ENCODE measurements around the gene ABCA7. TPM values are rescaled to one million over a fixed set of nuclear protein-coding genes. Genes with fewer than 3 reads are reported as not detected.

ABCA7 gene
- total RNA-seq, 1 experiment from 2014 or later = 40.3 TPM

- Mint-ChIP-seq H3K4me3 (no peak overlapping the region), H3K36me3 (no peaks in the 10 kb centered on the region), H3K4me1 (peaks cover 6% of the 10 kb centered on the region), H3K27me3 (ENCODE audit: low read depth) (no peaks in the 10 kb centered on the region), H3K9me3 (no peaks in the 10 kb centered on the region), H3K27ac (no peak overlapping the region)
- TF ChIP-seq ZNF281 (CRISPR knock-in tag; IDR thresholded peaks at IDR 0.05) (no peak), ZSCAN18 (CRISPR knock-in tag; IDR thresholded peaks at IDR 0.05) (no peak), SMAD3 (CRISPR knock-in tag; IDR thresholded peaks at IDR 0.05; ENCODE audit: borderline replicate concordance) (no peak), CTCF (IDR thresholded peaks at IDR 0.05) (no peak)
- ChIA-PET CTCF (interaction anchor here (0.6 kb wide), 1 partner anchor 137 kb away, joined by 3 read pairs; no protein-coding TSS in a partner anchor), POLR2A (no interaction called here)
- no peak for DNase-seq (ENCODE audit: low spot score)
- no peak for ATAC-seq
Observed at GRCh38 chr19:1107661-1108261, 67.9 kb downstream of the ABCA7 start.

GRCh38 chr19:1108291-1109031 is 68.6 kb downstream of the ABCA7 start:
- Mint-ChIP-seq H3K27me3 (ENCODE audit: low read depth) (no peaks in the 10 kb centered on the region), H3K9me3 (no peaks in the 10 kb centered on the region), H3K36me3 (no peaks in the 10 kb centered on the region), H3K27ac (peak overlapping the region; percentile 65; the same call in 1 of the 2 replicates), H3K4me1 (peaks cover 3% of the 10 kb centered on the region), H3K4me3 (no peak overlapping the region)
- POLR2A ChIA-PET = no interaction called here
- CTCF ChIA-PET = no interaction called here
- no peak for DNase-seq (ENCODE audit: low spot score)
- no peak for ATAC-seq
- TF ChIP-seq TCF7 (CRISPR knock-in tag; IDR thresholded peaks at IDR 0.05; ENCODE audit: low read depth) = no peak
- TF ChIP-seq ZNF425 (CRISPR knock-in tag; conservative IDR thresholded peaks at IDR 0.05) = no peak
- TF ChIP-seq SP1 (CRISPR knock-in tag; conservative IDR thresholded peaks at IDR 0.05) = no peak
- TF ChIP-seq FOXP1 (CRISPR knock-in tag; IDR thresholded peaks at IDR 0.05; ENCODE audit: borderline replicate concordance) = no peak
- TF ChIP-seq MLX (CRISPR knock-in tag; IDR thresholded peaks at IDR 0.05) = no peak
- TF ChIP-seq EMX1 (CRISPR knock-in tag; IDR thresholded peaks at IDR 0.05) = no peak
- no peak for TF ChIP-seq ATF3 (CRISPR knock-in tag; conservative IDR thresholded peaks at IDR 0.05)
- no peak for TF ChIP-seq FOXJ3 (CRISPR knock-in tag; IDR thresholded peaks at IDR 0.05; ENCODE audit: borderline replicate concordance)
- no peak for TF ChIP-seq CTCF (IDR thresholded peaks at IDR 0.05)
- TF ChIP-seq HMGA2 (CRISPR knock-in tag; IDR thresholded peaks at IDR 0.05) = no peak
- TF ChIP-seq USF1 (CRISPR knock-in tag; IDR thresholded peaks at IDR 0.05) = no peak
- no peak for TF ChIP-seq JUN (CRISPR knock-in tag; IDR thresholded peaks at IDR 0.05)
- TF ChIP-seq USF2 (CRISPR knock-in tag; IDR thresholded peaks at IDR 0.05) = no peak
- TF ChIP-seq PRRX2 (CRISPR knock-in tag; IDR thresholded peaks at IDR 0.05) = no peak
- no peak for TF ChIP-seq SMAD3 (CRISPR knock-in tag; IDR thresholded peaks at IDR 0.05; ENCODE audit: borderline replicate concordance)
- no peak for TF ChIP-seq ZNF232 (CRISPR knock-in tag; IDR thresholded peaks at IDR 0.05)
- TF ChIP-seq NFE2L1 (CRISPR knock-in tag; IDR thresholded peaks at IDR 0.05) = no peak
